ENCODE measurements around the gene MVB12B. TPM values are rescaled to one million over a fixed set of nuclear protein-coding genes. Genes with fewer than 3 reads are reported as not detected.
A peak's percentile ranks its signal among the peaks of the same experiment; 100 is the strongest.

MVB12B gene
- total RNA-seq, 2 experiments from 2014 or later, result 33.5 to 34.1 TPM

DNA sequence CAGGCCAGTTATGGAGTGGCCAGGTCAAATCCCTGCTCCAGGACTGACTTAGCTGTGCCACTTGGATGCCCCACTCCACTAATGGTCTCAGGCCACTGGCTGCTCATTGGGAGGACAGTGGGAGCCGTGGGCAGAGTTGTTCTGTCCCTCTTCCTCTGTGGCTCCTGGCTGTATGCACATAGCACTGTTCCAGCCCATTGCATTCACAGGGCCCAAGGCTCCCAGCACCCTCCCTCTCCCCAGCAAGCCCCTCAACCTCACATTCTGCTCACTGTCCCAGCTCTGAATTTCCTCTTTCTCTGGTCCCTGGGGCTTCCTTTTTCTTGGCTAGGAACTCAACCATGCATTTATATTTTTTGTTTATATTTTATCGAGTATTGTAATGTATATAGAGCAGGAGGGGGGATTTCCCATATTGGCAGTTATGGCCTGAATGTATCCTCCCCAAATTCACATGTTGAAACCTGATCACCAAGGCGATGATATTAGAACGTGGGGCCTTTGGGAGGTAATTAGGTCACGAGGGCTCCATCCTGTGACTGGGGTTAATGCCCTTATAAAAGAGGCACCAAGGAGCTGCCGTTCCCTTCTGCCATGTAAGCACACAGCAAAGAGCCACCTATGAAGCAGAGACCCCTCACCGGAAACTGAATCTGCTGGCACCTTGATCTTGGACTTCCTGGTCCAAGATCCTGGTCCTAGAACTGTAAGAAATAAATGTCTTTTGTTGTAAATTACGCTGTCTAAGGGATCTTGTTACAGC lies 17.0 kb upstream of the MVB12B start:
- ATAC-seq (ENCODE audit: low read depth), result no peak
- Mint-ChIP-seq H3K36me3 (no peaks in the 10 kb centered on the region), H3K4me3 (no peak overlapping the region), H3K9me3 (no peaks in the 10 kb centered on the region), H3K27ac (no peak overlapping the region), H3K27me3 (peaks cover 3% of the 10 kb centered on the region), H3K4me1 (peaks cover 2% of the 10 kb centered on the region)
- POLR2A ChIA-PET, result no interaction called here
- DNase-seq, result no peak

GRCh38 chr9:126312584-126313551 lies 13.8 kb upstream of the MVB12B start:
- H3K9me3 Mint-ChIP-seq, result no peaks in the 10 kb centered on the region
- DNase-seq, result no peak
- H3K4me1 Mint-ChIP-seq, result peaks cover 7% of the 10 kb centered on the region
- ATAC-seq (ENCODE audit: low read depth), result no peak
- H3K4me3 Mint-ChIP-seq, result no peak overlapping the region
- H3K27me3 Mint-ChIP-seq, result no peaks in the 10 kb centered on the region
- POLR2A ChIA-PET, result no interaction called here
- no peak overlapping the region for H3K27ac Mint-ChIP-seq
- H3K36me3 Mint-ChIP-seq, result no peaks in the 10 kb centered on the region

- no peaks in the 10 kb centered on the region for H3K36me3 Mint-ChIP-seq
- ATAC-seq (ENCODE audit: low read depth) (no peak), DNase-seq (no peak)
- no peak overlapping the region for H3K4me3 Mint-ChIP-seq
- no peaks in the 10 kb centered on the region for H3K9me3 Mint-ChIP-seq
- no peaks in the 10 kb centered on the region for H3K27me3 Mint-ChIP-seq
- POLR2A ChIA-PET, result interaction anchor here (0.8 kb wide), 1 partner anchor 112 kb away, joined by 5 read pairs; no protein-coding TSS in a partner anchor
- no peak overlapping the region for H3K27ac Mint-ChIP-seq
- peaks cover 22% of the 10 kb centered on the region for H3K4me1 Mint-ChIP-seq
Measured at GRCh38 chr9:126316085-126316655, 10.5 kb upstream of the MVB12B start.

GRCh38 chr9:126317513-126317912 lies 9.1 kb upstream of the MVB12B start:
- Mint-ChIP-seq H3K9me3 (peaks cover 3% of the 10 kb centered on the region), H3K36me3 (peaks cover 3% of the 10 kb centered on the region), H3K27me3 (no peaks in the 10 kb centered on the region), H3K4me3 (no peak overlapping the region), H3K27ac (no peak overlapping the region), H3K4me1 (peaks cover 27% of the 10 kb centered on the region)
- DNase-seq, result no peak
- peak; percentile 39 for ATAC-seq (ENCODE audit: low read depth)
- POLR2A ChIA-PET, result no interaction called here

DNA sequence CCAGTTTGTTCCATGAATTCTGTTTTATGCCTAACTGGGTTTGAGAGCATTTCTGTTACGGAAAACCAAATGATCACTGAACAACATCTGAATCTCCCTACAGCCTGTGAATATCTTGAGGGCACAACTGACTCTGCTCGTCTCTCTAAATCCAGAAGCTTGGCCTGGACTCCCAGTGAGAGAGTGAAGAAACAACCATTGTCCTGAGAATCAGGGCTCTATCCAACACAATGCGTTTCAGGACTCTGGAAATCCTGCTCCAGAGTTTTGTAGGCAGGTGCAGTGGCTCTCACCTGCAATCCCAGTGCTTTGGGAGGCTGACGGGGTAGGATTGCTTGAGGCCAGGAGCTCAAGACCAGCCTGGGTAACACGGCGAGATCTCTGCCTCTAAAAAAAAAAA lies 7.8 kb upstream of the MVB12B start:
- Mint-ChIP-seq H3K4me1 (peaks cover 27% of the 10 kb centered on the region), H3K36me3 (peaks cover 6% of the 10 kb centered on the region), H3K9me3 (peaks cover 8% of the 10 kb centered on the region), H3K4me3 (no peak overlapping the region), H3K27me3 (no peaks in the 10 kb centered on the region), H3K27ac (no peak overlapping the region)
- DNase-seq (no peak), ATAC-seq (ENCODE audit: low read depth) (no peak)
- POLR2A ChIA-PET, result interaction anchor here (0.8 to 1.0 kb wide), 2 partner anchors 9 to 11 kb away, joined by 3 to 4 read pairs; no protein-coding TSS in a partner anchor

DNA sequence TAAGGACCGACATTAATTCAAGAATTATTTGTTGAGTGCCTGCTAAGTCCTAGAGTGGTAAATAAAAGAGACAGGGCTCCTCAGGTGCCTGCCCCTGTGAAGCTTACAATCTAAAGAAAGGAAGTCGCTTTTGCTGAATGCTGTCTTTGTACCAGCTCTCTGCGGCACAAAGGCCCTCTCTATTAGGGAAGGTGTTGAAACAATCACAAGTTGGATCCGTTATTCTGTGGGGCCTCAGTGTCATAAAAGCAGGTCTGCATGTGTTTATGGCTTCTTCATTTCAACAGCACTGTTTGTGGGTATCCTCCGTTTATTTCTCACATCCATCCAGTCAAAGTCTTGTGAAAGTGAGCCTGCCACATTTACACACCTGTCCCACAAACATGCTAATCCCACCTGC lies 7.0 kb upstream of the MVB12B start:
- Mint-ChIP-seq H3K36me3 (peaks cover 8% of the 10 kb centered on the region), H3K4me3 (no peak overlapping the region), H3K27ac (no peak overlapping the region), H3K27me3 (no peaks in the 10 kb centered on the region), H3K4me1 (peaks cover 27% of the 10 kb centered on the region), H3K9me3 (peaks cover 8% of the 10 kb centered on the region)
- POLR2A ChIA-PET, result no interaction called here
- no peak for ATAC-seq (ENCODE audit: low read depth)
- DNase-seq, result no peak

DNA sequence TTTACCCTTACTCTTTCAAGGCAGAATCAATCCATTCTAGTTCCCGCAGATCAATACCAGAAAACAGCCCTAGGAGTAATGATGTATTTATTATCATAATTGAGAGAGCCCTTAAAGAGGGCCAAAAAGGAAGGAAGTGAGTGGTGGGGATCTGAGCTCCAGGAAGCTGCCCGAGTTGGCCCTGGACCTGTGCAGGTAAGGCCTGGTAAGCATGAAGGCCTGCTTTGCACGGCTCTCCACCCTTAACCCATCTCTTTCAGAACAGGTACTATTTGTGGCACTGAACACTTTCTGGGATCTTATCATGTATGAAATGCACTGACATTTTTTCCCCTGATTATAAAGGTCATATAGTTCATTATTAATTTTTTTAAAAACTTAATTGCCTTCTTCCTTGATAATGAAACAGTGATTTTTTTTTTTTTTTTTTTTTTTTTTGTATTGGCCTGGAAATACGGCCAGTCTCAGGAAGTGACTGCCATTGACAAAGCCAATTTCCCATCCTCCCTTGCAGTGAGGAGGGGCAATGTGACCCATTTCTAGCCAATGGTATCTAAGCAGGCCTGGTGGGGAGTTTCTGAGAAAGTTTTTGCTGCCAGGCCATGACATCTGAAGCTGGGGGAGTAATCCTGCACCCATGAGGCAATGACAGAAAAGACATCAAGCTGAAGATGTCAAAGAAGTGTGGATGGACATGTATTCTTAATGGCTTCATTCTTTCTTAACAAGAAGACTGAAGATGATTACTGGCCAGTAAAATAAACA lies 6.3 kb upstream of the MVB12B start:
- H3K27ac Mint-ChIP-seq, result no peak overlapping the region
- ATAC-seq (ENCODE audit: low read depth) (peak; percentile 47), DNase-seq (no peak)
- peaks cover 8% of the 10 kb centered on the region for H3K36me3 Mint-ChIP-seq
- no peaks in the 10 kb centered on the region for H3K27me3 Mint-ChIP-seq
- peaks cover 8% of the 10 kb centered on the region for H3K9me3 Mint-ChIP-seq
- POLR2A ChIA-PET, result interaction anchor here (0.7 kb wide), 1 partner anchor 403 kb away, joined by 6 read pairs; no protein-coding TSS in a partner anchor
- H3K4me1 Mint-ChIP-seq, result peaks cover 27% of the 10 kb centered on the region
- H3K4me3 Mint-ChIP-seq, result no peak overlapping the region

DNA sequence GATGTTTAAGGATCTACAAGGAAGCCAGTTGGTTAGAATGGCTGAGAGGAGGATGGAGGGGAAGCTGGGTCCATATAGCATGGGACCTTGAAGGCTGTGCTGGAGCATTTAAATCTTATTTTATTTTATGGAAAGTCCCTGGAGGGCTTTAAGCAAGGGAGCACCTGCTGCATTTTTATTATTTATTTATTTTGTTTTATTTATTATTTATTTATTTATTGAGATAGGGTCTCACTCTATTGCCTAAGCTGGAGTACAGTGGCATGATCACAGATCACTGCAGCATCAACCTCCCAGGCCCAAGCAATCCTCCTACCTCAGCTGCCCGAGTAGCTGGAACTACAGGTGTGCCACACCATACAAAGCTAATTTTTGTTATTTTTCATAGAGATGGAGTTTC lies 4.9 kb upstream of the MVB12B start:
- H3K36me3 Mint-ChIP-seq, result peaks cover 8% of the 10 kb centered on the region
- ATAC-seq (ENCODE audit: low read depth) (no peak), DNase-seq (no peak)
- POLR2A ChIA-PET, result no interaction called here
- H3K27ac Mint-ChIP-seq, result no peak overlapping the region
- peaks cover 34% of the 10 kb centered on the region for H3K4me1 Mint-ChIP-seq
- peaks cover 8% of the 10 kb centered on the region for H3K9me3 Mint-ChIP-seq
- H3K27me3 Mint-ChIP-seq, result no peaks in the 10 kb centered on the region
- no peak overlapping the region for H3K4me3 Mint-ChIP-seq

DNA sequence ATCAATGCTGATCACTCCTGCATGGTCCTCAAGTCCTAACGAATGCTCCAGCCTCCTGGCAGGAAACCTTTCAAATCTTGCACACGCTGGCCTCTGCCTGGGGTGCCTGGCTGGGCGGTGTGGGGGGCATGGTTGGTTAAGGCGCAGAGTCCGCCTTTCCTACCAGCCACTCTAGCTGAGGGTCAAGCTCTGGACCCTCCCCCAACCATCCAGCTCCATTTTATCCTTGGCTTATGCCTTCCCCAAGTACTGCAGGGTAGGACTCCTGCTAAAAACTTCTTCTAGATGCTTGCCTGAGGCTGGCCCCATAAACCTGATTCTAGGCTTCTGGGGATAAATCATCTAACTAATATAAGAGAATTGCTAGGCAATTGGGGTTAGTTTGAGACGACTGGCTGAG lies 808 bp upstream of the MVB12B start:
- Mint-ChIP-seq H3K36me3 (peaks cover 10% of the 10 kb centered on the region), H3K9me3 (peaks cover 8% of the 10 kb centered on the region), H3K27me3 (no peaks in the 10 kb centered on the region), H3K27ac (peak overlapping the region; percentile 92), H3K4me3 (peak overlapping the region; percentile 83), H3K4me1 (peaks cover 42% of the 10 kb centered on the region)
- no peak for ATAC-seq (ENCODE audit: low read depth)
- no peak for DNase-seq
- POLR2A ChIA-PET, result interaction anchor here (1.3 to 3.7 kb wide), 3 partner anchors 8 to 144 kb away, joined by 4 to 18 read pairs (median 12); no protein-coding TSS in a partner anchor

GRCh38 chr9:126327006-126327713 lies 531 bp downstream of the MVB12B start:
- Mint-ChIP-seq H3K27ac (peak overlapping the region; percentile 95), H3K4me3 (peak overlapping the region; percentile 86), H3K27me3 (no peaks in the 10 kb centered on the region), H3K9me3 (peaks cover 5% of the 10 kb centered on the region), H3K36me3 (peaks cover 6% of the 10 kb centered on the region), H3K4me1 (peaks cover 49% of the 10 kb centered on the region)
- DNase-seq (peak; percentile 65), ATAC-seq (ENCODE audit: low read depth) (peak; percentile 19)
- POLR2A ChIA-PET, result interaction anchor here (0.6 to 3.7 kb wide), 7 partner anchors 9 to 799 kb away, joined by 3 to 18 read pairs (median 4); no protein-coding TSS in a partner anchor

DNA sequence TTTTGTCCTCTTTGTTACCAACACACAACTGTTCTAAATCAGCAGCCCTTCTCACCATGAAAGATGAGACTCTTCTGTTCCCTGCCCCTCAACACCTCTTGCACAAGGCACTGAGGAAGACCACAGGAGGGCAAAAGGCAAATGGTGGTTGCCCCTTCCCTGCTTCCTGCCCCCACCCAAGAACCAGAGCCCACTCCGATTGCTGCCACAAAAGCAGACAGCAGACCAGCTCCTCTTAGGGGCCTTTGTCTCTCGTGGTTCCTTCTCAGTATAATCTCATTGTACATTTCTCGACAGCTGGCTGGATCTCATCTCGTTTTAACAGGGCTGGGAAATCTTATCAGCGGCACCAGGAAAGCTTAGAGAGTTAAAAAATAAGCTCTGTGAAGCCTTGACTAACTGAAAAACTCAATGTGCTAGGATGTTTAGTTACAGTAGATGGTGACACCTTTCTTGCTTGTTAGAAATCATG lies 1.1 kb downstream of the MVB12B start:
- H3K4me3 Mint-ChIP-seq, result peak overlapping the region; percentile 86
- POLR2A ChIA-PET, result interaction anchor here (0.6 to 3.7 kb wide), 6 partner anchors 10 to 799 kb away, joined by 3 to 18 read pairs (median 6); no protein-coding TSS in a partner anchor
- peaks cover 4% of the 10 kb centered on the region for H3K9me3 Mint-ChIP-seq
- H3K27me3 Mint-ChIP-seq, result no peaks in the 10 kb centered on the region
- ATAC-seq (ENCODE audit: low read depth) (no peak), DNase-seq (no peak)
- peaks cover 9% of the 10 kb centered on the region for H3K36me3 Mint-ChIP-seq
- peaks cover 52% of the 10 kb centered on the region for H3K4me1 Mint-ChIP-seq
- H3K27ac Mint-ChIP-seq, result peak overlapping the region; percentile 95

GRCh38 chr9:126328407-126328806 lies 1.8 kb downstream of the MVB12B start:
- peak overlapping the region; percentile 86 for H3K4me3 Mint-ChIP-seq
- H3K9me3 Mint-ChIP-seq, result peaks cover 3% of the 10 kb centered on the region
- POLR2A ChIA-PET, result interaction anchor here (0.6 to 3.7 kb wide), 5 partner anchors 10 to 1516 kb away, joined by 3 to 18 read pairs (median 6); no protein-coding TSS in a partner anchor
- peak overlapping the region; percentile 95 for H3K27ac Mint-ChIP-seq
- peaks cover 53% of the 10 kb centered on the region for H3K4me1 Mint-ChIP-seq
- H3K36me3 Mint-ChIP-seq, result peaks cover 10% of the 10 kb centered on the region
- no peak for DNase-seq
- no peaks in the 10 kb centered on the region for H3K27me3 Mint-ChIP-seq
- no peak for ATAC-seq (ENCODE audit: low read depth)

Measured in activated naive CD8-positive, alpha-beta T cell treated with anti-CD3 and anti-CD28 coated beads, Interleukin-2, amount 10 ng/mL, durations not matched to agents 7 days and 5 days (primary cell).